H1 (cell line): ENCODE results near the gene MAP2K2. TPM values are rescaled to one million over a fixed set of nuclear protein-coding genes. Genes with fewer than 3 reads are reported as not detected.
A peak's percentile ranks its signal among the peaks of the same experiment; 100 is the strongest.

Experiments
- CTCF ChIA-PET: fragments of 300-600 bp; sonication (Branson Sonifier 250); formaldehyde crosslinking; loops from one replicate; lab custom pipeline; 2021; ENCODE audit not compliant: partially characterized antibody; lab: Charles Lee
- POLR2A ChIA-PET: fragments of 300-600 bp; sonication (Branson Sonifier 250); formaldehyde crosslinking; loops from one replicate; lab custom pipeline; 2021; ENCODE audit warnings: inconsistent platforms; ENCODE audit not compliant: partially characterized antibody; lab: Charles Lee
- DNase-seq, 2 experiments: peaks; one replicate each; pipeline versions ENCODE4 v3.0.0 to v3.0.0-alpha.2; 2010 to 2022; ENCODE audit warnings: low spot score in 2 of 2, low read depth in 1 of 2, mixed read lengths in 1 of 2
- FAIRE-seq: peaks from 2 replicates; lab custom pipeline; 2011; peaks lifted over from hg19 to GRCh38; lab: Jason Lieb, UNC
- H2AFZ ChIP-seq: 2 replicates; pipeline ENCODE4 v1.8.1; 2012; ENCODE audit warnings: low read length, inconsistent platforms
- H2AK5ac ChIP-seq: 2 replicates; pipeline ENCODE4 v1.6.1; 2013; ENCODE audit warnings: low read depth, low read length
- H2BK120ac ChIP-seq: replicated peaks from 2 replicates; pipeline ENCODE3; 2013; ENCODE audit warnings: low read depth, low read length, inconsistent platforms
- H2BK12ac ChIP-seq: 2 replicates; pipeline ENCODE4 v1.6.1; 2013; ENCODE audit warnings: low read depth, low read length
- H2BK15ac ChIP-seq: 2 replicates; pipeline ENCODE4 v1.6.1; 2013; ENCODE audit warnings: low read length
- H2BK20ac ChIP-seq: 2 replicates; pipeline ENCODE4 v1.6.1; 2013; ENCODE audit warnings: low read length
- H2BK5ac ChIP-seq: 2 replicates; pipeline ENCODE4 v1.6.1; 2013; ENCODE audit warnings: low read depth, low read length
- H3K14ac ChIP-seq: 2 replicates; pipeline ENCODE4 v1.6.1; 2013; ENCODE audit warnings: inconsistent platforms; ENCODE audit not compliant: insufficient read length
- H3K18ac ChIP-seq: 2 replicates; pipeline ENCODE4 v1.6.1; 2013; ENCODE audit warnings: low read length; ENCODE audit errors: extremely low read depth
- H3K23ac ChIP-seq: 2 replicates; pipeline ENCODE4 v1.6.1; 2013; ENCODE audit warnings: inconsistent platforms; ENCODE audit not compliant: insufficient read length
- H3K23me2 ChIP-seq: 2 replicates; pipeline ENCODE4 v1.6.1; 2013; ENCODE audit warnings: low read depth, low read length
- H3K27ac ChIP-seq: 2 replicates; pipeline ENCODE4 v1.6.1; 2011; ENCODE audit warnings: low read depth, low read length, inconsistent platforms
- H3K27me3 ChIP-seq, 4 experiments: replicated peaks in 1 of 4; 1 replicate in 1 of 4; 2 replicates in 3 of 4; pipeline versions ENCODE4 v1.6.1 to v1.8.1; 2011 to 2013; ENCODE audit warnings: low read length in 3 of 4, mild to moderate bottlenecking in 3 of 4, inconsistent platforms in 2 of 4, mixed read lengths in 2 of 4, moderate library complexity in 1 of 4; ENCODE audit not compliant: control insufficient read depth in 3 of 4, insufficient read depth in 3 of 4; ENCODE audit errors: extremely low read depth in 1 of 4
- H3K36me3 ChIP-seq, 4 experiments: 2 replicates each; pipeline versions ENCODE4 v1.6.1 to v1.8.1; 2011 to 2013; ENCODE audit warnings: mild to moderate bottlenecking in 4 of 4, low read length in 3 of 4, moderate library complexity in 2 of 4, control low read depth in 1 of 4, inconsistent platforms in 1 of 4; ENCODE audit not compliant: insufficient read depth in 4 of 4, control insufficient read depth in 2 of 4
- H3K4ac ChIP-seq: replicated peaks from 2 replicates; pipeline ENCODE3; 2013; ENCODE audit warnings: low read length, low read depth, mixed read lengths, inconsistent platforms; ENCODE audit not compliant: insufficient read length
- H3K4me1 ChIP-seq, 4 experiments: replicated peaks in 1 of 4; 1 replicate in 1 of 4; 2 replicates in 3 of 4; pipeline versions ENCODE4 v1.6.1 to v1.8.1; 2011 to 2013; ENCODE audit warnings: low read length in 3 of 4, inconsistent platforms in 2 of 4, mixed read lengths in 1 of 4; ENCODE audit not compliant: insufficient read depth in 4 of 4, control insufficient read depth in 3 of 4
- H3K4me2 ChIP-seq, 2 experiments: 2 replicates each; pipeline versions ENCODE4 v1.6.1 to v1.8.1; 2011 to 2013; ENCODE audit warnings: low read depth in 2 of 2, low read length in 2 of 2, control low read depth in 1 of 2, inconsistent platforms in 1 of 2, mild to moderate bottlenecking in 1 of 2; ENCODE audit not compliant: insufficient read depth in 1 of 2
- H3K4me3 ChIP-seq, 4 experiments: fragments of 200-600, 300-600 bp in 1 of 4; sonication (generic), shearing (Covaris generic), sonication (Bioruptor Twin) in 1 of 4; 2 replicates each; pipeline versions ENCODE4 v1.5.1 to v1.8.1; 2011 to 2016; ENCODE audit warnings: low read length in 4 of 4, low read depth in 3 of 4, control low read depth in 2 of 4, inconsistent platforms in 2 of 4, mild to moderate bottlenecking in 2 of 4, mixed read lengths in 1 of 4, moderate library complexity in 1 of 4; ENCODE audit not compliant: insufficient read depth in 2 of 4; ENCODE audit errors: extremely low read depth in 1 of 4
- H3K56ac ChIP-seq: replicated peaks from 2 replicates; pipeline ENCODE3; 2013; ENCODE audit warnings: low read depth, mild to moderate bottlenecking, mixed read lengths, low read length, inconsistent platforms; ENCODE audit not compliant: insufficient read length
- H3K79me1 ChIP-seq: 2 replicates; pipeline ENCODE4 v1.6.1; 2013; ENCODE audit warnings: low read depth, low read length, control low read depth
- H3K79me2 ChIP-seq, 2 experiments: 2 replicates each; pipeline versions ENCODE4 v1.6.1 to v1.8.1; 2012 to 2013; ENCODE audit warnings: low read length in 2 of 2, mild to moderate bottlenecking in 2 of 2, inconsistent platforms in 1 of 2; ENCODE audit not compliant: insufficient read depth in 2 of 2, control insufficient read depth in 1 of 2
- H3K9ac ChIP-seq, 4 experiments: replicated peaks in 1 of 4; 1 replicate in 1 of 4; 2 replicates in 3 of 4; pipeline versions ENCODE4 v1.6.1 to v1.8.1; 2011 to 2013; ENCODE audit warnings: low read depth in 3 of 4, low read length in 3 of 4, control low read depth in 2 of 4, mild to moderate bottlenecking in 2 of 4, moderate library complexity in 2 of 4, inconsistent platforms in 1 of 4; ENCODE audit errors: extremely low read depth in 1 of 4
- H3K9me3 ChIP-seq, 2 experiments: 2 replicates each; pipeline versions ENCODE4 v1.6.1 to v1.8.1; 2012 to 2013; ENCODE audit warnings: mild to moderate bottlenecking in 2 of 2, moderate library complexity in 2 of 2, control low read depth in 1 of 2, inconsistent platforms in 1 of 2, low read depth in 1 of 2, low read length in 1 of 2, mixed read lengths in 1 of 2; ENCODE audit not compliant: insufficient read depth in 2 of 2
- H4K20me1 ChIP-seq, 2 experiments: replicated peaks in 1 of 2; 2 replicates each; pipeline versions ENCODE3 to v1.8.1; 2011 to 2013; ENCODE audit warnings: inconsistent platforms in 2 of 2, low read length in 2 of 2, mild to moderate bottlenecking in 1 of 2; ENCODE audit not compliant: insufficient read depth in 2 of 2, control insufficient read depth in 1 of 2
- H4K5ac ChIP-seq: 2 replicates; pipeline ENCODE4 v1.6.1; 2013; ENCODE audit warnings: low read length, low read depth, mixed read lengths, inconsistent platforms; ENCODE audit not compliant: insufficient read length
- H4K8ac ChIP-seq: 2 replicates; pipeline ENCODE4 v1.8.0; 2013; ENCODE audit warnings: mild to moderate bottlenecking, moderate library complexity, low read length, inconsistent platforms; ENCODE audit not compliant: insufficient read depth; ENCODE audit errors: extremely low read depth
- H4K91ac ChIP-seq: replicated peaks from 2 replicates; pipeline ENCODE3; 2013; ENCODE audit warnings: low read length, mixed read lengths, inconsistent platforms; ENCODE audit not compliant: insufficient read length
- CBX5 ChIP-seq: fragments of 300-800, 300-1000 bp; sonication (generic); IDR thresholded peaks from 2 replicates; pipeline ENCODE4 v1.7.1; 2016; ENCODE audit warnings: antibody characterized with exemption, low read length, low read depth
- CBX8 ChIP-seq: fragments of 300-800, 300-1000 bp; sonication (generic); IDR thresholded peaks from 2 replicates; pipeline ENCODE4 v1.7.1; 2016; ENCODE audit warnings: low read depth, low read length, borderline replicate concordance
- JUND ChIP-seq: IDR thresholded peaks from 2 replicates; pipeline ENCODE4 v1.6.1; 2011; ENCODE audit warnings: mild to moderate bottlenecking, improper control_type of control experiment, low read length
- KDM1A ChIP-seq: fragments of 200-600, 300-600 bp; sonication (generic); IDR thresholded peaks from 2 replicates; pipeline ENCODE4 v1.7.1; 2016; ENCODE audit warnings: mild to moderate bottlenecking, low read length, borderline replicate concordance
- PHF8 ChIP-seq: fragments of 200-600 bp; sonication (generic); conservative IDR thresholded peaks from 2 replicates; pipeline ENCODE4 v1.7.1; 2012; ENCODE audit warnings: low read depth, mild to moderate bottlenecking, inconsistent platforms, low read length, moderate library complexity
- RAD21 ChIP-seq, 2 experiments: IDR thresholded peaks in 1 of 2; conservative IDR thresholded peaks in 1 of 2; 2 replicates each; pipeline ENCODE4 v1.6.1; 2011; ENCODE audit warnings: low read depth in 2 of 2, low read length in 2 of 2, improper control_type of control experiment in 1 of 2, inconsistent platforms in 1 of 2, mild to moderate bottlenecking in 1 of 2, moderate library complexity in 1 of 2
- SIX5 ChIP-seq: IDR thresholded peaks from 2 replicates; pipeline ENCODE4 v1.6.1; 2011; ENCODE audit warnings: mild to moderate bottlenecking, low read depth, low read length
- SP4 ChIP-seq: IDR thresholded peaks from 2 replicates; pipeline ENCODE4 v1.6.1; 2012; ENCODE audit warnings: low read length, inconsistent platforms
- TEAD4 ChIP-seq: IDR thresholded peaks from 2 replicates; pipeline ENCODE4 v1.6.1; 2012; ENCODE audit warnings: low read depth, low read length, inconsistent platforms, mixed read lengths
- WGBS, 2 experiments: shearing (Covaris generic) in 1 of 2; methylation state at CpG; one replicate each; pipeline versions ENCODE4 v1.1.6 to v1.1.7; 2013 to 2015; ENCODE audit warnings: low lambda C conversion rate in 2 of 2, mixed read lengths in 2 of 2, inconsistent platforms in 1 of 2, low coverage in 1 of 2, missing lambda C conversion rate in 1 of 2; ENCODE audit not compliant: insufficient replicate concordance in 2 of 2, insufficient coverage in 1 of 2, insufficient read length in 1 of 2; ENCODE audit errors: extremely low coverage in 1 of 2, missing lambda C conversion rate in 1 of 2; 5-methylcytosine and 5-hydroxymethylcytosine counted together
- polyA plus RNA-seq, 7 experiments: library from polyadenylated mRNA; depleted of rRNA in 3 of 7; stranded (reverse) in 5 of 7; unstranded in 2 of 7; fragments of >200 nt in 5 of 7; fragments of 200-250 nt in 2 of 7; gene quantifications; 1 replicate in 5 of 7; 2 replicates in 1 of 7; 4 replicates in 1 of 7; pipeline versions ENCODE4 v1.2.1 to v1.2.3, GENCODE V29; 2011 to 2013; ENCODE audit warnings: missing spikeins in 2 of 7, mixed read lengths in 2 of 7
- total RNA-seq: library from RNA; stranded (reverse); fragmentation: NEBNext Ultra II Directional; extraction: Animal tissue kit (Norgen Biotek cat#: 25700); gene quantifications from 2 replicates; pipeline ENCODE4 v1.2.1, GENCODE V29; 2021
- TF ChIP-seq, protein P1 (sequence below): IDR thresholded peaks from 2 replicates; pipeline ENCODE4 v1.6.1; 2011; ENCODE audit warnings: low read depth, mild to moderate bottlenecking, low read length; ENCODE audit not compliant: insufficient read depth

Gene MAP2K2
- total and polyA plus RNA-seq, 2 of the 8 experiments (the other 6 are each of a cell fraction or from before 2014, with no cell fraction given): 111 to 162 TPM

DNA sequence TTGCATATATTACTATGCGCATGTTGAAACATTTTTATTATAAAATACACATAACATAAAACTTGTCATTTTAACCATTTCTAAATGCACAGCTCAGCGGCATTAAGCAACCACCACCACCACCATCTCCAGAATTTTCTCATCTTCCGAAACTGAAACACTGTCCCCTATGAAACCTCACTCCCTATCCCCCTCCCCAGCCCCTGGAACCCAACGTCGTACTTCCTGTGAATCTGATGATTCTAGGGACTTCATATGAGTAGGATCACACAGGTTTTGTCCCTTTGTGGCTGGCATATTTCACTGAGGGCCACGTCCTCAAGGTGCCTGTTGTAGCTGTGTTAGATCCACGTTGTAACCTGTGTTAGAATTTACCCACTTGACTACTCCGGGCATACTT lies 716 bp upstream of the MAP2K2 start:
- peaks cover 5% of the 10 kb centered on the region; the same call in 1 of the 2 replicates for H3K79me1 ChIP-seq
- H3K27me3 ChIP-seq: no peaks in the 10 kb centered on the region
- H3K36me3 ChIP-seq: peaks cover 0 to 3% (median 0%) of the 10 kb centered on the region in 4 experiments; a peak in 2 of 8 replicates
- no peak overlapping the region for H2AK5ac ChIP-seq
- no peak overlapping the region for H2BK20ac ChIP-seq
- H3K23ac ChIP-seq: no peak overlapping the region
- peak overlapping the region; percentile 27 for H3K4ac ChIP-seq
- peak overlapping the region; percentile 97 for H3K14ac ChIP-seq
- H2BK120ac ChIP-seq: no peak overlapping the region
- FAIRE-seq (no peak), DNase-seq (peak in 1 of 2 experiments; percentile 51)
- H3K4me2 ChIP-seq: peak overlapping the region; percentile 71 to 94
- peaks cover 0 to 9% (median 3%) of the 10 kb centered on the region in 4 experiments; a peak in 3 of 7 replicates for H3K4me1 ChIP-seq
- H3K27ac ChIP-seq: no peak overlapping the region
- POLR2A ChIA-PET: interaction anchor here (1.0 kb wide), 1 partner anchor 15 kb away, joined by 3 read pairs; no protein-coding TSS in a partner anchor
- H3K4me3 ChIP-seq: peak overlapping the region; percentile 76 to 92 (median 84)
- CTCF ChIA-PET: interaction anchor here (7.7 kb wide), 1 partner anchor 15 kb away, joined by 66 read pairs; no protein-coding TSS in a partner anchor
- H4K91ac ChIP-seq: peak overlapping the region; percentile 42
- no peaks in the 10 kb centered on the region for H3K9me3 ChIP-seq
- H2BK15ac ChIP-seq: no peak overlapping the region
- WGBS, 2 experiments: 44% methylated on average over 8 of the region's 8 CpGs; no CpG with 5 or more reads in 1 of the 2 experiments
- peak overlapping the region; percentile 98; the same call in 1 of the 2 replicates for H2AFZ ChIP-seq
- H4K20me1 ChIP-seq: peaks cover 6 to 14% of the 10 kb centered on the region in 2 experiments
- 0 out of 2 replicates have a peak overlapping the region, but pooled peaks have one; percentile 1 for H2BK5ac ChIP-seq
- H4K8ac ChIP-seq: no peak overlapping the region
- peak overlapping the region; percentile 2 for H4K5ac ChIP-seq
- H3K23me2 ChIP-seq: peaks cover 17% of the 10 kb centered on the region; the same call in 1 of the 2 replicates
- H2BK12ac ChIP-seq: no peak overlapping the region
- no peak overlapping the region for H3K56ac ChIP-seq
- H3K9ac ChIP-seq: peak overlapping the region in 1 of 4 experiments; percentile 22; a peak in 1 of 7 replicates
- TF ChIP-seq, protein P1, sequence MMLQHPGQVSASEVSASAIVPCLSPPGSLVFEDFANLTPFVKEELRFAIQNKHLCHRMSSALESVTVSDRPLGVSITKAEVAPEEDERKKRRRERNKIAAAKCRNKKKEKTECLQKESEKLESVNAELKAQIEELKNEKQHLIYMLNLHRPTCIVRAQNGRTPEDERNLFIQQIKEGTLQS: no peak
- no peak for TF ChIP-seq CBX8
- no peak for TF ChIP-seq JUND
- TF ChIP-seq RAD21 (IDR thresholded peaks at IDR 0.05 in 1 of 2, conservative IDR thresholded peaks at IDR 0.05 in 1 of 2; ENCODE audit: low read depth in 2 of 2, low read length in 2 of 2): no peak
- TF ChIP-seq TEAD4: no peak
- TF ChIP-seq KDM1A: no peak
- TF ChIP-seq PHF8: no peak
- no peak for TF ChIP-seq CBX5
- TF ChIP-seq SP4: no peak
- TF ChIP-seq SIX5: no peak
- peaks cover 7 to 24% of the 10 kb centered on the region in 2 experiments for H3K79me2 ChIP-seq
- H3K18ac ChIP-seq: no peak overlapping the region
